GM12891 (cell line): Measurements from ENCODE around the gene SPINDOC.

Experiments used
- DNase-seq: peaks from one replicate; pipeline ENCODE4 v3.0.0; 2011; ENCODE audit warnings: low spot score; ENCODE audit not compliant: insufficient read length
- FAIRE-seq: peaks from 2 replicates; lab custom pipeline; 2011; peaks lifted over from hg19 to GRCh38; lab: Jason Lieb, UNC
- PAX5 ChIP-seq: IDR thresholded peaks from 2 replicates; pipeline ENCODE4 v1.6.1; 2011; ENCODE audit warnings: low read length, moderate library complexity, mild to moderate bottlenecking; ENCODE audit not compliant: insufficient read depth, severe bottlenecking
- POLR2A ChIP-seq: IDR thresholded peaks from 2 replicates; pipeline ENCODE4 v1.6.1; 2011; ENCODE audit warnings: low read depth, low read length, control low read depth
- POLR2AphosphoS5 ChIP-seq: IDR thresholded peaks from 2 replicates; pipeline ENCODE4 v1.6.1; 2011; ENCODE audit warnings: low read depth, low read length, control low read depth
- POU2F2 ChIP-seq: IDR thresholded peaks from 2 replicates; pipeline ENCODE4 v1.6.1; 2011; ENCODE audit warnings: low read depth, mild to moderate bottlenecking, control low read depth, low read length, moderate library complexity
- SPI1 ChIP-seq: IDR thresholded peaks from 2 replicates; pipeline ENCODE4 v1.6.1; 2011; ENCODE audit warnings: low read depth, low read length, control low read depth
- TAF1 ChIP-seq: IDR thresholded peaks from 2 replicates; pipeline ENCODE4 v1.6.1; 2011; ENCODE audit warnings: low read depth, low read length, control low read depth

The SPINDOC gene

DNA sequence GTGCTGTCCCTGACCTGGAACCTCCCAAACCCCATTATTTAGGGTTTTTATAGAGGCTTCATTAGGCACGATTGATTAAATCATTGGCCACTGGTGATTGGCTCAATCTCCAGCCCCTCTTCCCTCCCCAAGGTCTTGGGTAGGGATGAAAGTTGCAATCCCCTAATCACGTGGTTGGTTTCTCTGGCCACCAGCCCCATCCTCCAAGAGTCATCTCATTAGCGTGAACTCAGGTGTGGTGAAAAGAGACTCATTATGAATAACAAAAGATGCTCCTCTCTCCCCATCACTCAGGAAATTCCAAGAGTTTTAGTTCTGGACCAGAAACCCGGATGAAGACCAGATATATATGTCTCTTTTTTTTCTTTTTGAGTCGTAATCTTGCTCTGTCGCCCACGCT lies 18.1 kb downstream of the SPINDOC start:
- no peak for FAIRE-seq

GRCh38 chr11:63832336-63832735 lies 19.1 kb downstream of the SPINDOC start:
- FAIRE-seq (no peak), DNase-seq (no peak)
- TF ChIP-seq TAF1 (no peak), POU2F2 (no peak), POLR2AphosphoS5 (no peak), SPI1 (no peak), POLR2A (no peak), PAX5 (no peak)

More for the DNA sequence above, 18.1 kb downstream of the SPINDOC start:
- TF ChIP-seq POLR2AphosphoS5 (no peak), TAF1 (no peak), PAX5 (no peak), SPI1 (no peak)
- no peak for DNase-seq

DNA sequence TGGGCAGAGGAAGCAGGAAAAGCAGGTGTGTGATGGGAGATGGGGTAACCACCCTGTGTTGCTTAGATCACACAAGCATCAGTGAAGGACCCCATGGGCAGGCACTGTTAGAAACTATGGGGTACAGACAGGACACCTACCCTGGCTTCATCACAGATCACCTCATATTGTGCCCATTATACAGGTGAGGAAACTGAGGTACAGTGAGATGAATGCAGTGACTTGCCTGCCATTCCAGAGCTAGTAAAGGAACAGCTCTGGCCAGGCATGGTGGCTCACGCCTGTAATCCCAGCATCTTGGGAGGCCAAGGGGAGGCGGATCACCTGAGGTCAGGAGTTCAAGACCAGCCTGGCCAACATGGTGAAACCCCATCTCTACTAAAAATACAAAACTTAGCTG lies 19.8 kb downstream of the SPINDOC start:
- FAIRE-seq (no peak), DNase-seq (no peak)
- TF ChIP-seq POU2F2 (no peak), PAX5 (no peak), POLR2AphosphoS5 (no peak), TAF1 (no peak), SPI1 (no peak)

- TF ChIP-seq POU2F2 (no peak), PAX5 (no peak), SPI1 (no peak), POLR2AphosphoS5 (no peak), POLR2A (no peak), TAF1 (no peak)
- DNase-seq (no peak), FAIRE-seq (no peak)
These were observed 21.4 kb downstream of the SPINDOC start for GRCh38 chr11:63834535-63835157.

DNA sequence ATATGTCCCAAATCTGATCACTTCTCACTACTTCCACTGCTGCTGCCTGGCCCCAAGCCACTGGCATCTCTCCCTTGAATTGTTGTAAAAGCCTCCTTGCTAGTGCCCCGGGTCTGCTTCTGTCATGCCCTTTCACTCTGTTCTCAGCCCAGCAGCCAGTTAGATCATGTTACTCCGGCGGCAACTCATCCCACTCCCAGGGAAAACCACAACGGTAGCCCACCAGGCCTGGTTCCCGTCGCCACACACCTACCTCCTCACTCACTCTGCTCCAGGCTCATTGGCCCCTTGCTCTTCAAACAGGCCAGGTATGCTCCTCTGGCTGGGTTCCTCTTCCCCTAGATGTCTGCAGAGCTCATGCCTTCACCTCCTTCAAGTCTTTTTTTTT lies 21.9 kb downstream of the SPINDOC start:
- FAIRE-seq (no peak), DNase-seq (no peak)
- TF ChIP-seq PAX5 (no peak), POU2F2 (no peak), TAF1 (no peak), POLR2AphosphoS5 (no peak), POLR2A (no peak), SPI1 (no peak)

DNA sequence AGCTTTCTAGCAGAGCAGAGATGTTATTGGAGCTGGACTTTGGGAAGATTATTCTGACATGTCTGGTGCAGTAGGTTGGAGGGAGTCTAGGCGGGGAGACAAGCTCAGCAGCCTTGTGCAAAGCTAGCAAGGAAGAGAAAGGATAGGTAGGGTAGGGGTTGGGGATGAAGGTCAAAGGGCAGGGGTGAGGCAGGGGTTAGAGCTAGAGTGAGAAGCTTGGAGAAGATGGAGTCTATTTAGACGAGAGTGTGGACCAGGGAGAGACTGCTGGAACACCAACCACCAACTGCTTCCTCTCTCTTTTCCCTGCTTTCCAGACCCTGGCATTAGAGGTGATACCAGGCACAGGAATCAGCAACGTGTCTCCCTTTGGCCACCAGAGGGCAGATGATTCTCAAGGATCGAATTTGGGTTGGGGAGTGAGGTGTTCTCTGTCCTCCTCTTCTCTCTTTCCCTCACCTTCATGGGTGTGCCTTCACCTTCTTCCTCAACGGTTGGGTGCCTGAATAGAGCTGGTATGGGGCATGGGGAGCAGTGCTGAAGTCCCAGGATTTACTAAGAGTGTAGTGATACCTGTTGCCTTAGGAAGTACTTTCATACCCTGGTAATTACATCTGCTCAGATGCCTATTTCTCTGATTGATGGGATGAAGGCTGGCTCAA lies 23.9 kb downstream of the SPINDOC start:
- no peak for DNase-seq
- TF ChIP-seq POLR2AphosphoS5 (no peak), TAF1 (no peak), POU2F2 (no peak), PAX5 (no peak), SPI1 (no peak), POLR2A (no peak)
- peak; percentile 79 for FAIRE-seq

- FAIRE-seq (no peak), DNase-seq (no peak)
- TF ChIP-seq POLR2A (no peak), SPI1 (peak; percentile 59), TAF1 (no peak)
These were observed 24.5 kb downstream of the SPINDOC start for GRCh38 chr11:63837739-63838138.

DNA sequence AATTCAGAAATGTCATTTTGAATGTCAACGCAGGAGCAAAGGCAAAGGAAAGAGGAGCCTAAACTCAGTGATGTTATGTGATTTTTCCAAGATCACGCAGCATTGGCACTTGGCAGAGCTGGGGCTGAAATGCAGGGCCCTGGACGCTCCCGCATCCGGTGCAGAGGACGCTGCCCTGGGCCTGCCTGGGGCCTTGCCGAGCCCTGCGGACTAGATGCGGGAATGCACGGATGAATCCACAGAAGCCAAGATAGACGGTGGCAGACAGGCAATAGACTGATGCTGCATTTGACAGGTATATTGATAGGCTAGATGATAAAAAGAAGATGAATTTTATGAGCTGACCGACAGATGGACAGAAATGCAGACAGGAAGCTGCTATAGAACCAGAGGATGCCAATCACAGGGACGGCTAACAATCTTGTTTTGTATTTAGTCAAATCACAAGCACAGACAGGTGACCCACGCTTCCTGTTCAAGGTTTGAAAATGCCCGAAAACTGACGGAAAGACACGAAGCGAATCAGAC lies 25.0 kb downstream of the SPINDOC start:
- DNase-seq (no peak), FAIRE-seq (no peak)
- TF ChIP-seq SPI1 (no peak; the same call in 1 of the 2 replicates), POU2F2 (no peak), TAF1 (no peak), PAX5 (no peak), POLR2AphosphoS5 (no peak), POLR2A (no peak)

- TF ChIP-seq POLR2AphosphoS5 (peak; percentile 38; the same call in 1 of the 2 replicates), SPI1 (no peak)
- peak; percentile 85 for FAIRE-seq
- peak; percentile 81 for DNase-seq
These were observed 25.6 kb downstream of the SPINDOC start, which contains the start of gene MARK2 for GRCh38 chr11:63838678-63839507. MARK2 (plus strand) TSS chr11:63839110; CDS start chr11:63839507, 397 bp downstream.
